Measurements from ENCODE around the gene CNTN6.

DNA sequence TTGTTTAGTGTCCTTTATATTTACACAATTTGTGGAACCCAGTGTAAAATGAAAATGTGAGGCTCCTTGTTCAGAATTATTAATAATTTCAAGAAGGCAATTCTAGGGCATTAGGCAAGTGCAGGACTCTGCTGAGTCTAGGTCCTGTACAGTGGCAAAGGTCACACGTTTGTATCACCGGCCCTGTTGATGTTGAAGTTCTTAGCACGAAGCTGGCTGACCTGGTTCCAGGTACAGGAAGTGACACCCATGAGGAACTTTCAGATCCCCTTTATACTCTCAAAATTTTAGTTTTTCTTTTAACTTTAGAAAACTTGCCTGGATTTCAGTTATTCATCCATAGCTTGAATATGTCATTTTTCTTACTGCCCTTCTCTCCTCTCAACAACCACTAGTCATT is 349.4 kb downstream of the CNTN6 start:
- TF ChIP-seq POLR2A (IDR thresholded peaks at IDR 0.05): no peak
- TF ChIP-seq, protein P1, sequence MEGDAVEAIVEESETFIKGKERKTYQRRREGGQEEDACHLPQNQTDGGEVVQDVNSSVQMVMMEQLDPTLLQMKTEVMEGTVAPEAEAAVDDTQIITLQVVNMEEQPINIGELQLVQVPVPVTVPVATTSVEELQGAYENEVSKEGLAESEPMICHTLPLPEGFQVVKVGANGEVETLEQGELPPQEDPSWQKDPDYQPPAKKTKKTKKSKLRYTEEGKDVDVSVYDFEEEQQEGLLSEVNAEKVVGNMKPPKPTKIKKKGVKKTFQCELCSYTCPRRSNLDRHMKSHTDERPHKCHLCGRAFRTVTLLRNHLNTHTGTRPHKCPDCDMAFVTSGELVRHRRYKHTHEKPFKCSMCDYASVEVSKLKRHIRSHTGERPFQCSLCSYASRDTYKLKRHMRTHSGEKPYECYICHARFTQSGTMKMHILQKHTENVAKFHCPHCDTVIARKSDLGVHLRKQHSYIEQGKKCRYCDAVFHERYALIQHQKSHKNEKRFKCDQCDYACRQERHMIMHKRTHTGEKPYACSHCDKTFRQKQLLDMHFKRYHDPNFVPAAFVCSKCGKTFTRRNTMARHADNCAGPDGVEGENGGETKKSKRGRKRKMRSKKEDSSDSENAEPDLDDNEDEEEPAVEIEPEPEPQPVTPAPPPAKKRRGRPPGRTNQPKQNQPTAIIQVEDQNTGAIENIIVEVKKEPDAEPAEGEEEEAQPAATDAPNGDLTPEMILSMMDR (IDR thresholded peaks at IDR 0.05 in 4 of 5, conservative IDR thresholded peaks at IDR 0.05 in 1 of 5): no peak

All from gastrocnemius medialis (tissue), 4 donors.